Activated CD4-positive, CD25-positive, alpha-beta regulatory T cell treated with anti-CD3 and anti-CD28 coated beads, Interleukin-2, amount 50 U/mL, for 24 hours (primary cell): ENCODE data around the gene MARCHF6.
"Not testable (repeated sequence)": the region's sequence is repeated elsewhere in the genome, so short reads cannot be mapped to it uniquely, and the experiment has no call there.

Experiments
- ATAC-seq, 2 donors: fragments of 150-1000 bp; cut with Tn5 transposase; one replicate each; pipeline ENCODE4 v1.10.0; 2021; ENCODE audit warnings: mild to moderate bottlenecking in 1 of 2, moderate library complexity in 1 of 2

The MARCHF6 gene

DNA sequence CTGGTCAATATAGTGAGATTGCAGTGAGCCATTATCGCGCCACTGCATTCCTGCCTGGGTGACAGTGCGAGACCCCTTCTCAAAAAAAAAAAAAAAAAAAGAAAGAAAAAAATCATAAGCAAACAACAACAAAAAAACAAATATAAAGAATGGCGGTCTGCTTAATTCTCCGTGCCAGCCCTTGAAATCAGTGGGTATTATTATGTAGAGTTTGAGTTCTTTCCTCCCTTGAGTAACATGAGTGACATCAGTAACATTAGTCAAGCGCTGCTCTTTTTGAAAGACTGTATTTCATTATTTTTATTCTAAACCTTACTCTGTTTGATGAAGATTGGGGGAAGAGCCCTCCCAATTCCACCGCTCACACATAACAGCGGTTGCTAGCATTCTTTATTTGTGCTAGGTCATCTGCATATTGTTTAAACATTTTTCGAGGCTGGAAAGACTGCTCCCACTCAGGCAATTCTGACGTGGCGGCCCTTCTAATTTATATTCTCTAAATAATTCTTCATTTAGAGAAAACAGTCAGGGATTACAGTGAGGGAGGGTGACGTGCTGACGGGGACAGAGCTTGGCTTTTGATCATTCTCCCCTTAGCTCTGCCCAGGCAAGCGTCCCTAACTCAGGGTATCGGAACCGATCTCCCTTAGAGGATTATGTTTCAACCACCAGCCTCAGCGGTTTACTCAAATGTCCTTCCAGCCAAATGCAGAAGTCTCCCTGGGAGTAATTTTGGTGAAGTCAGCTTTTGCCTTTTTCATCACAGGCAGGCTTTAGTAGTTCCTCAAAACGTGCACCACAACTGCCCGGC lies 860 bp upstream of the MARCHF6 start:
- ATAC-seq: peak; percentile 11

- ATAC-seq: no peak
Measured at GRCh38 chr5:10354048-10354872, 765 bp downstream of the MARCHF6 start.

GRCh38 chr5:10355071-10355889 lies 1.8 kb downstream of the MARCHF6 start:
- ATAC-seq: peak; percentile 10 to 25

- no peak for ATAC-seq
Measured at GRCh38 chr5:10358999-10359398, 5.5 kb downstream of the MARCHF6 start.

DNA sequence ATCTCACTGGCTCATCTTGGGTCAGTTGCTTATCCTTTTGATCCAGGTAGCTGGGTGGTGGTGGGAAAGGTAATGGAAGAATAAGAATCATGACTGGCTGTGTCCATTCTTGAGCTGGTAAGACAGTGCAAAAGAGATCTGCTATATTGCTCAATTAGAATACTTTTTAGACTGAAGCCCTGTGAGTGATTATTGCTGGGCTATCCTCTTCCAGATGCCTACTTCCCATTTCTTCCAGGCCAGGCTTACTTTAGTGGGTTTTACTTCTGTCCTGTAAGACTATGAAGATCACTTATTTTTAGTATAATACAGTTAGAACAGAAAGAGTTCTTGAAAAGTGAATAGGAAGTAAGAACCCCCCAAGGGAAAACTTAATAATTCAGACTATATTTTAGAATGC lies 7.2 kb downstream of the MARCHF6 start:
- no peak for ATAC-seq

- no peak for ATAC-seq
Measured at GRCh38 chr5:10363519-10364185, 10.2 kb downstream of the MARCHF6 start.

- peak in 1 of 2 donors; percentile 36 for ATAC-seq
Measured at GRCh38 chr5:10364186-10364689, 10.7 kb downstream of the MARCHF6 start.

GRCh38 chr5:10365782-10366181 lies 12.3 kb downstream of the MARCHF6 start:
- ATAC-seq: no peak

DNA sequence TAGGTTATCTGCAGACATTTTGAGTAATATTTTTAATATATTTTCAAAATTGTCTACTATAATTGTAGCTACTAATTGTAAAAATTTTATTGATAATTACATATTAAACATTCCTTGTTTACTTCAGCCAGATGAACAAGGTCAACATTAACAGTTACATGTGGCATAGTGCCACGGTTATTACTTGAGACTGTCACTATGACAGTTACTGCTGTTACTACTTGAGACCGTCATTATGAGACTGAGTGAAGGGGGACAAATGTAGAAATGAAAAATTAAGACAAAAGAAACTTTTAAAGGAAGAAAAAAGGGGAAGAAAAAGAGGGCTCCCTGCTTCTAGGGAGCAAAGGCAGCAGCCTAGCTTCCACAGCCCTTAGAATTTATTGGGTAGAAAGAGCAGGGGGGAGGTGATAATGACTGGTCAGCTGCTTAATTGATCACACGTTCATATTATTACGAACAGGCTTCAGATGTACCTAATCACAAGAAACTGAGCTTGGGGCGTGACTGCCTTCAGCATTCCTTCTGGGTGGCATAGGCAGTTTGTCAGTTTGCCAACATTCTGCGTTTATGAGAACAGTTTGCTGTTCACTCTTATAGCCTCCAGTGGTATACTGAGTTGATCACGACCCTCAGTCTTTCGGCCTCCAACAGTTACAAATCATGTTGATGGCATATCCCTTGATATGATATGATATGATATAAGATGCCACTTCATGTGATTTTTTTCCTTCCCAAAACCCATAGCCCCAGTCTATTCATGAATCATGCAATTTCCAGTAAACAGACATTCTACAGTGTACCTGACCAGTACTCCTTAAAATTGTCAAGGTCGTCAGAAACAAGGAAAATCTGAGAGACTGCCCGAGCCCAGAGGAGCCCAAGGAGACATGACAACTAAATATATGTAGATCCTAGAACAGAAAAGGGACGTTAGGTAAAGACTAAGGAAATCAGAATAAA lies 13.1 kb downstream of the MARCHF6 start:
- no peak for ATAC-seq

DNA sequence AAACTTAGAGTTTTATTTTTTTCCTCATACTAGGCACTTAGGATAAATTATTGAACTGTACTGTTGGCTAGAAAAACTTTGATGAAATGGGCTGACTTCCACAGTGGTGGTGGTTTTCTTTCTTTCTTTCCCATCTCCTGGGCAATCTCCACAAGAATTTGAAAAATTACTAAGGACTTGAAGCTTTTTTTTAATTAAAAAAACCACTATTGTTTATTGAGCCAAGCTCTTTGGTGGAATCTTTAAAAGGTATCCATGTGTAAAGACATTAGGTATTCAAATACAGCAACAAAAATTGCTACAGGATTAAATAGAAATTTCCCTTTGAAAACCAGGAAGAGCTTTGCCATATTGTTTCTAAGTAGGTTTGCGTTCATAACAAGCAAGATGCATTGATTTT lies 14.1 kb downstream of the MARCHF6 start:
- no peak for ATAC-seq

- no peak for ATAC-seq
Measured at GRCh38 chr5:10370931-10371330, 17.4 kb downstream of the MARCHF6 start.

GRCh38 chr5:10371369-10371768 lies 17.9 kb downstream of the MARCHF6 start:
- not testable (repeated sequence) for ATAC-seq

DNA sequence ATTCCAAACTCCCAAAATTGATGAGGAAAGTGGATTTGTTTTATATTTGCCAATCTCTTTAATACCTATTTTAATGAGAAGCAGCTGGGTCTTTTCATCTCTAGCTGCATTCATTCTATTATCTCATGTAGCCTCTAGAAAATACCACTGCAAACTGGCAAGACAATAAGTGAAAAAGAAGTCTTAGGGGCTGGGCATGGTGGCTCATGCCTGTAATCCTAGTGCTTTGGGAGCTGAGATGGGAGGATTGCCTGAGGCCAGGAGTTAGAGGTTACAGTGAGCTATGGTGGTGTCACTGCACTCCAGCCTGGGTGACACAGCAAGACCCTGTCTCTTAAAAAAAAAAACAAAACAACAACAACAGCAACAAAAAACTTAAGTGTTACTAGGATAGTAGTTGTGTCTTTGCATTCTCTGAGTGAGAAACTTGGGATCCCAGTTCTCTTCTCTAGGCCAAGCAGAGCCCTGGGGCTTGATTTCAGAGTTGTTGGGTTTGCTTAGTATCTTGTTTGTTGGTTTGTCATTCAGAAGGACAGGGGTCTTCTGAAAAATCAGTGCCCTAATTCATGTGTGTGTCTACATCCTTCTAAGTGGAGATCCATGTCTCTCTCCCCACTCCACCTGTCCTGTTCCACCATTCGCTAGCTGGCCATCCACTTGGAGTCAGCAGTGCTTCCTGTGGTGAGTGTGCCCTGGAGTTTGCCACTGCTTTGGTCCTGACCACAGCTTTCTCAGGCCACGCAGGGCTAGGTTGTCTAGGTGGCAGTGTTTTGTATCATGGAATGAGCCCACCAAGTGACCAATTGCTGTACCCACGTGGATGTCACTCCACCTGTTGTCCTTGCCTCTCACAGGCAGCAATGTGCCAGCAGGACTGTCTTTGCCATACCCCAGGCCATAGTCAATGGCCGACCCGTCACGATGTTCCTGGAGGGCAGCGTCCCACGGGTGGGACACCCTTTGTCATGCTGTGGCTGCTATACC lies 19.5 kb downstream of the MARCHF6 start:
- ATAC-seq: no peak

GRCh38 chr5:10374046-10375022 lies 20.8 kb downstream of the MARCHF6 start:
- no peak for ATAC-seq

GRCh38 chr5:10375146-10375545 lies 21.7 kb downstream of the MARCHF6 start:
- not testable (repeated sequence) for ATAC-seq

GRCh38 chr5:10376544-10376943 lies 23.0 kb downstream of the MARCHF6 start:
- no peak for ATAC-seq

- ATAC-seq: no peak
Measured at GRCh38 chr5:10377081-10377480, 23.6 kb downstream of the MARCHF6 start.

DNA sequence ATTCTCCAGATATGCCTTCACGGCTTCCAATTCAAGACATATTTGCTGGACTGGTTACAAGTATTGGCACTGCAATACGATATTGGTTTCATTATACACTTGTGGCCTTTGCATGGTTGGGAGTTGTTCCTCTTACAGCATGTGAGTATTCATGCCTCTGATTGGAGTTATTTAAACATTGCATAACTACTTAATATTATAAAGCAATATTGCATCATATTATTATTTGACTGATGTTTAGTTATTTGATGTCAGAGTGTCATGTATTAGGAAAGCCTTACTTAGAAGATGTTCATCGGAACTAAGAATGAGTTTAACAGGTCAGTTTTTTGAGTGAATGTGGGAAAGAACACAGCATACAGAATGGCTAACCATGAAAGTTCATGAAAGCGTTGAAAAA lies 28.3 kb downstream of the MARCHF6 start:
- no peak for ATAC-seq
